ENCODE data around the gene AQP3.
"Not testable (repeated sequence)": the region's sequence is repeated elsewhere in the genome, so short reads cannot be mapped to it uniquely, and the experiment has no call there.

Gene AQP3

DNA sequence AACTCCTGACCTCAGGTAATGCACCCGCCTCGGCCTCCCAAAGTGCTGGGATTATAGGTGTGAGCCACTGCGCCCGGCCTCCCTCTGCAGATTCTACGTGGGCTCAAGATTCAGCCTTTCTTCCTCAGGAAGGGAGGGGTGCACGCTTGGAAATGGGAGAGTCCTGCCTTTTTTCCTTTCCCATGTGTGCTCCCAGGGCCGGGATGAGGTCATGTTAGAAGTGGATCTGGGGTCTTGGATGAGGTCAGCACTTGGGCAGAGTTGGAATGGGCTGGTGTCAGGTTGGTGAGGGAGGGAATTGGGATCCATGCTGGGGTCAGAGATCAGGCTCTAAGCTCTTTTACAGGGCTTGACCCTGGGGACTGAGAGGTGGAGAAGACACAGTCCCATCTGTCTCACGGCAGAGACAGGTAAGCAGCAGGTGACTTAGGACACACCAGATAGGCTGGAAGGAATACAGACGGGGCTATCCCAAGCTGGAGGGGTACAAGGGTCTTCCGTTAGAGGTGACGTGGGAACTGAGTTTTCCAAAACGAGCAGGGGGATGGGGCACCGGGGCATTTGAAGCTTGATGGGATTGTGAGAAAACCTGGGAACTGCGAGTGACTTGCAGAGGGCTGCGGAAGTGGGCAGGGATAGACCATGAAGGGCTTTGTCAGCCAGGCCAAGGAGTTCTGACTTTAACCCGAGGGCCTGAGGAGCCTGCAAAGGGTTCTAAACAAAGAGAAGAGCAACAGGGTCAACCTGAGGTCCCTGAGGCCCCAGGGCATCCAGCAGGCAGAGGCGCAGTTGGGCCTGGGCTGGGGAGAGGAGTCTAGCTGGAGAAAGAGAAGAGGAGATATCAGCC, 43.2 kb downstream of the AQP3 start:
- H3K4me1 ChIP-seq (ENCODE audit: insufficient read depth, poor library complexity, severe bottlenecking), result peaks cover 5% of the 10 kb centered on the region
- no peaks in the 10 kb centered on the region for H3K27me3 ChIP-seq (ENCODE audit: insufficient read depth, poor library complexity, severe bottlenecking)
- ATAC-seq (ENCODE audit: low read depth), result no peak
- no peaks in the 10 kb centered on the region for H3K36me3 ChIP-seq (ENCODE audit: low read depth)
- no peak overlapping the region for H3K4me3 ChIP-seq (ENCODE audit: severe bottlenecking)
- no peak for DNase-seq (ENCODE audit: low spot score)
- H3K27ac ChIP-seq (ENCODE audit: poor library complexity, severe bottlenecking), result no peak overlapping the region
- TF ChIP-seq, protein P1, sequence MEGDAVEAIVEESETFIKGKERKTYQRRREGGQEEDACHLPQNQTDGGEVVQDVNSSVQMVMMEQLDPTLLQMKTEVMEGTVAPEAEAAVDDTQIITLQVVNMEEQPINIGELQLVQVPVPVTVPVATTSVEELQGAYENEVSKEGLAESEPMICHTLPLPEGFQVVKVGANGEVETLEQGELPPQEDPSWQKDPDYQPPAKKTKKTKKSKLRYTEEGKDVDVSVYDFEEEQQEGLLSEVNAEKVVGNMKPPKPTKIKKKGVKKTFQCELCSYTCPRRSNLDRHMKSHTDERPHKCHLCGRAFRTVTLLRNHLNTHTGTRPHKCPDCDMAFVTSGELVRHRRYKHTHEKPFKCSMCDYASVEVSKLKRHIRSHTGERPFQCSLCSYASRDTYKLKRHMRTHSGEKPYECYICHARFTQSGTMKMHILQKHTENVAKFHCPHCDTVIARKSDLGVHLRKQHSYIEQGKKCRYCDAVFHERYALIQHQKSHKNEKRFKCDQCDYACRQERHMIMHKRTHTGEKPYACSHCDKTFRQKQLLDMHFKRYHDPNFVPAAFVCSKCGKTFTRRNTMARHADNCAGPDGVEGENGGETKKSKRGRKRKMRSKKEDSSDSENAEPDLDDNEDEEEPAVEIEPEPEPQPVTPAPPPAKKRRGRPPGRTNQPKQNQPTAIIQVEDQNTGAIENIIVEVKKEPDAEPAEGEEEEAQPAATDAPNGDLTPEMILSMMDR (IDR thresholded peaks at IDR 0.05; ENCODE audit: poor library complexity, severe bottlenecking), result no peak
- no peaks in the 10 kb centered on the region for H3K9me3 ChIP-seq (ENCODE audit: severe bottlenecking)

- not testable (repeated sequence) for DNase-seq (ENCODE audit: low spot score); H3K4me1 ChIP-seq (ENCODE audit: insufficient read depth, poor library complexity, severe bottlenecking); H3K4me3 ChIP-seq (ENCODE audit: severe bottlenecking); H3K36me3 ChIP-seq (ENCODE audit: low read depth); H3K27ac ChIP-seq (ENCODE audit: poor library complexity, severe bottlenecking); ATAC-seq (ENCODE audit: low read depth); H3K27me3 ChIP-seq (ENCODE audit: insufficient read depth, poor library complexity, severe bottlenecking); H3K9me3 ChIP-seq (ENCODE audit: severe bottlenecking)
Measured at GRCh38 chr9:33402371-33402770, 45.0 kb downstream of the AQP3 start, which contains the start of gene AQP7. AQP7 (minus strand) TSS chr9:33402568; CDS start chr9:33401262, 1,306 bp downstream.

DNA sequence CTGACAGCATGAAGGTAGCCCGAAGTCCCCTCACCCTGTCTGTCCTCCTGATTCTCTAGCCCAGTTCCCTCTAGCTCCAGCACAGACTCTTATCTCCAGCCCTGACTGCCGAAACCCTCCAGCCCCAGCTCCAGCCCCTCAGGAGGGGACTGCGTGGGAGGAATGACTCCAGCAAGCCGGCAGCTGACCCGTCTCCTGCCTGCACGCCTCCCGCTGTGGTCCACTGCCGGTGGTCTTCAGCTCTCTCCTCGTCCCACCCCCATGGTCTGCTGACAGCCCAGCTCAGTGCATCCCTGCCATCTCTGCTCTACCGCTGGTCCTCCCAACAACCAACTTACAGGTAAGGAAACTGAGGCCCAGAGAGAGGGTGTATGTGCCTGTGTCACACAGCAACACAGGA, 45.6 kb downstream of the AQP3 start:
- H3K36me3 ChIP-seq (ENCODE audit: low read depth); H3K27ac ChIP-seq (ENCODE audit: poor library complexity, severe bottlenecking); H3K9me3 ChIP-seq (ENCODE audit: severe bottlenecking); H3K4me1 ChIP-seq (ENCODE audit: insufficient read depth, poor library complexity, severe bottlenecking); H3K27me3 ChIP-seq (ENCODE audit: insufficient read depth, poor library complexity, severe bottlenecking); ATAC-seq (ENCODE audit: low read depth); H3K4me3 ChIP-seq (ENCODE audit: severe bottlenecking); DNase-seq (ENCODE audit: low spot score): not testable (repeated sequence)

DNA sequence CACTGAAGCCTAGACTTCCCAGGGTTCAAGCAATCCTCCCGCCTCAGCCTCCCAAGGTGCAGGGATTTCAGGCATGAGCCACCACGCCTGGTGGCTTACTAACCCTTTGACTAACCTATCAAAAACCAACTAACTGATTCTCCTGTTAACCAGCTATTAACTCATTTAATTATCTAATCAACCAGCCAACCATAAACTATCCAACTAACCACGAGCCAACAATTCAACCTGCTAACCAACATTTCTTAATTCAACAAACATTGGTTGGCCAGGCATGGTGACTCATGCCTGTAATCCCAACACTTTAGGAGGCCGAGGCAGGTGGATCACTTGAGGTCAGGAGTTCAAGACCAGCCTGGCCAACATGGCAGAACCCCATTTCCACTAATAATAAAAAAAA, 48.3 kb downstream of the AQP3 start:
- ATAC-seq (ENCODE audit: low read depth); H3K4me3 ChIP-seq (ENCODE audit: severe bottlenecking); H3K4me1 ChIP-seq (ENCODE audit: insufficient read depth, poor library complexity, severe bottlenecking); H3K27ac ChIP-seq (ENCODE audit: poor library complexity, severe bottlenecking); H3K36me3 ChIP-seq (ENCODE audit: low read depth); H3K27me3 ChIP-seq (ENCODE audit: insufficient read depth, poor library complexity, severe bottlenecking); H3K9me3 ChIP-seq (ENCODE audit: severe bottlenecking); DNase-seq (ENCODE audit: low spot score): not testable (repeated sequence)

- H3K27me3 ChIP-seq (ENCODE audit: insufficient read depth, poor library complexity, severe bottlenecking); H3K4me3 ChIP-seq (ENCODE audit: severe bottlenecking); H3K9me3 ChIP-seq (ENCODE audit: severe bottlenecking); ATAC-seq (ENCODE audit: low read depth); H3K27ac ChIP-seq (ENCODE audit: poor library complexity, severe bottlenecking); DNase-seq (ENCODE audit: low spot score); H3K4me1 ChIP-seq (ENCODE audit: insufficient read depth, poor library complexity, severe bottlenecking); H3K36me3 ChIP-seq (ENCODE audit: low read depth): not testable (repeated sequence)
Measured at GRCh38 chr9:33397801-33398200, 49.6 kb downstream of the AQP3 start.

GRCh38 chr9:33395159-33395879, 52.1 kb downstream of the AQP3 start:
- H3K9me3 ChIP-seq (ENCODE audit: severe bottlenecking); H3K4me3 ChIP-seq (ENCODE audit: severe bottlenecking); H3K27ac ChIP-seq (ENCODE audit: poor library complexity, severe bottlenecking); H3K36me3 ChIP-seq (ENCODE audit: low read depth); DNase-seq (ENCODE audit: low spot score); H3K27me3 ChIP-seq (ENCODE audit: insufficient read depth, poor library complexity, severe bottlenecking); ATAC-seq (ENCODE audit: low read depth): not testable (repeated sequence)
- H3K4me1 ChIP-seq (ENCODE audit: insufficient read depth, poor library complexity, severe bottlenecking), result peaks cover 12% of the 10 kb centered on the region

GRCh38 chr9:33393986-33394385, 53.4 kb downstream of the AQP3 start:
- H3K4me3 ChIP-seq (ENCODE audit: severe bottlenecking); H3K9me3 ChIP-seq (ENCODE audit: severe bottlenecking); ATAC-seq (ENCODE audit: low read depth); H3K27me3 ChIP-seq (ENCODE audit: insufficient read depth, poor library complexity, severe bottlenecking); H3K27ac ChIP-seq (ENCODE audit: poor library complexity, severe bottlenecking); H3K36me3 ChIP-seq (ENCODE audit: low read depth); DNase-seq (ENCODE audit: low spot score): not testable (repeated sequence)
- peaks cover 12% of the 10 kb centered on the region for H3K4me1 ChIP-seq (ENCODE audit: insufficient read depth, poor library complexity, severe bottlenecking)
